SK-N-SH treated with all-trans-retinoic acid at 6 μM for 48 hours (cell line): Measurements from ENCODE around the gene MYL4.

Source experiments
- CSDC2 ChIP-seq: fragments of 250-450 bp; sonication (Bioruptor Pico); IDR thresholded peaks from 2 replicates; pipeline ENCODE4 v1.5.0; 2020; ENCODE audit warnings: mild to moderate bottlenecking, moderate library complexity
- ISL1 ChIP-seq: fragments of 250-450 bp; sonication (Bioruptor Pico); IDR thresholded peaks from 2 replicates; pipeline ENCODE4 v2.1.2; 2022; ENCODE audit warnings: mild to moderate bottlenecking, moderate library complexity
- OSR1 ChIP-seq: fragments of 250-450 bp; sonication (Bioruptor Pico); IDR thresholded peaks from 2 replicates; pipeline ENCODE4 v1.8.0; 2022; ENCODE audit warnings: moderate library complexity, mild to moderate bottlenecking, inconsistent platforms
- POU6F1 ChIP-seq: fragments of 250-450 bp; sonication (Bioruptor Pico); IDR thresholded peaks from 2 replicates; pipeline ENCODE4 v1.8.0; 2021; ENCODE audit warnings: low read depth, mild to moderate bottlenecking, moderate library complexity, borderline replicate concordance
- PPARA ChIP-seq: fragments of 250-450 bp; sonication (Bioruptor Pico); IDR thresholded peaks from 2 replicates; pipeline ENCODE4 v1.5.0; 2020; ENCODE audit warnings: mild to moderate bottlenecking, borderline replicate concordance
- RARB ChIP-seq: fragments of 250-450 bp; sonication (Bioruptor Pico); IDR thresholded peaks from 2 replicates; pipeline ENCODE4 v1.8.0; 2021; ENCODE audit warnings: mild to moderate bottlenecking, moderate library complexity
- TCF4 ChIP-seq: fragments of 250-450 bp; sonication (Bioruptor Pico); IDR thresholded peaks from 2 replicates; pipeline ENCODE4 v1.8.0; 2021; ENCODE audit warnings: mild to moderate bottlenecking, moderate library complexity, borderline replicate concordance
- TOX ChIP-seq: fragments of 250-450 bp; sonication (Bioruptor Pico); IDR thresholded peaks from 2 replicates; pipeline ENCODE4 v1.8.0; 2021; ENCODE audit warnings: mild to moderate bottlenecking, moderate library complexity, borderline replicate concordance
- TSHZ2 ChIP-seq: fragments of 250-450 bp; sonication (Bioruptor Pico); IDR thresholded peaks from 2 replicates; pipeline ENCODE4 v1.5.0; 2020; ENCODE audit warnings: mild to moderate bottlenecking, moderate library complexity
- ZC3H10 ChIP-seq: fragments of 250-450 bp; sonication (Bioruptor Pico); IDR thresholded peaks from 2 replicates; pipeline ENCODE4 v1.5.1; 2021; ENCODE audit warnings: mild to moderate bottlenecking, moderate library complexity
- ZFP3 ChIP-seq: fragments of 250-450 bp; sonication (Bioruptor Pico); IDR thresholded peaks from 2 replicates; pipeline ENCODE4 v1.5.0; 2020; ENCODE audit warnings: mild to moderate bottlenecking, moderate library complexity
- ZNF70 ChIP-seq: fragments of 450-650 bp; formaldehyde crosslinking; IDR thresholded peaks from 2 replicates; pipeline ENCODE4 v1.5.0; 2020; ENCODE audit warnings: mild to moderate bottlenecking, moderate library complexity
- TF ChIP-seq, protein P1 (sequence below): fragments of 250-450 bp; sonication (Bioruptor Pico); IDR thresholded peaks from 2 replicates; pipeline ENCODE4 v1.8.0; 2020; ENCODE audit warnings: mild to moderate bottlenecking, moderate library complexity, borderline replicate concordance

GRCh38 chr17:47190243-47190642 lies 18.9 kb upstream of the MYL4 start:
- TF ChIP-seq PPARA (CRISPR knock-in tag) (no peak), TSHZ2 (no peak), ZFP3 (CRISPR knock-in tag) (no peak), POU6F1 (CRISPR knock-in tag) (no peak), TOX (CRISPR knock-in tag) (no peak), TCF4 (no peak), ZNF70 (CRISPR knock-in tag) (no peak), ZC3H10 (no peak), ISL1 (no peak), RARB (CRISPR knock-in tag) (no peak), CSDC2 (no peak), OSR1 (no peak)
- TF ChIP-seq, protein P1, sequence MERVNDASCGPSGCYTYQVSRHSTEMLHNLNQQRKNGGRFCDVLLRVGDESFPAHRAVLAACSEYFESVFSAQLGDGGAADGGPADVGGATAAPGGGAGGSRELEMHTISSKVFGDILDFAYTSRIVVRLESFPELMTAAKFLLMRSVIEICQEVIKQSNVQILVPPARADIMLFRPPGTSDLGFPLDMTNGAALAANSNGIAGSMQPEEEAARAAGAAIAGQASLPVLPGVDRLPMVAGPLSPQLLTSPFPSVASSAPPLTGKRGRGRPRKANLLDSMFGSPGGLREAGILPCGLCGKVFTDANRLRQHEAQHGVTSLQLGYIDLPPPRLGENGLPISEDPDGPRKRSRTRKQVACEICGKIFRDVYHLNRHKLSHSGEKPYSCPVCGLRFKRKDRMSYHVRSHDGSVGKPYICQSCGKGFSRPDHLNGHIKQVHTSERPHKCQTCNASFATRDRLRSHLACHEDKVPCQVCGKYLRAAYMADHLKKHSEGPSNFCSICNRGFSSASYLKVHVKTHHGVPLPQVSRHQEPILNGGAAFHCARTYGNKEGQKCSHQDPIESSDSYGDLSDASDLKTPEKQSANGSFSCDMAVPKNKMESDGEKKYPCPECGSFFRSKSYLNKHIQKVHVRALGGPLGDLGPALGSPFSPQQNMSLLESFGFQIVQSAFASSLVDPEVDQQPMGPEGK: no peak
